Measurements from ENCODE around the gene DDN.

The DDN gene

DNA sequence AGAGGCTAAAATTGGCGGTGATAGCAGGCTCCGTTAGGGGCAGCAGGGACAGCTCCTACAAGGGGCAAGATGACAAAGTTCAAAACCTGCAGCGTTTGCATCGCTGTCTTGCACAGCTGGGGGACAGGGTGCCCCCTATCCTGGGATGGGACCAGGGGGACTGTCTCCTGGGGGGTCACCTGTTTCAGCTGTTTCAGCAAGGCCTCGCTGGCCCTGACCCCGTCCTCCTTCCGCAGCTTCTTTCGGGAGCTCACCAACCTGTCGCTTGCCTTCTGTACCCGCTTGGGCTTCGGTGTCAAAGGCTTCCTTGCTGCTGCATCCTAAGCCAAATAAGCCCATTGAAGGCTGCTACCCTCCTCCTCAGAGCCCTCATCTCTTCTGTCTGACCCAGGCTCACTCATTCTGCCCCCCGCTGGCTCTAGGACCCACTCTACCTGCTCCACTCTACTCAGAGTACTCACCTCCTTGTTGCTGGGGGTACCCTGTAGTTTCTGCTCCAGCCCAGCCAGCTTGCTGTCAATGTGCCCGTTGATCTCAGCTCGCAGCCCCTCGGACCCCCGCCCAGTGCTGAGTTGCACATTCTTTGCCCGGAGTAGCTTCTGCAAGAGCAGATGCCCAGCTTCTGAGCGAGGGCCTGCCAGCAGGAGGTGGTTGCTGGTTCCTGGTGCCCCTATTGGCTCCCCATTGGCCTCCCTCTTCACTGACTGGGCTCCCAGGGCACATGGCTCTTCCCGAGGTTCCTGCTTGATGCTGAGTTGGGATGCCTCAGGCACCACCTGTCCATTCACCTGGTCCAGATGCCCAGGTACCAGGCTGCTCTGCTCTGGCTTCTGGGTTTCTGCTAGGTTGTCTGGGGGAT lies 31.8 kb upstream of the DDN start:
- DNase-seq, result no peak

DNA sequence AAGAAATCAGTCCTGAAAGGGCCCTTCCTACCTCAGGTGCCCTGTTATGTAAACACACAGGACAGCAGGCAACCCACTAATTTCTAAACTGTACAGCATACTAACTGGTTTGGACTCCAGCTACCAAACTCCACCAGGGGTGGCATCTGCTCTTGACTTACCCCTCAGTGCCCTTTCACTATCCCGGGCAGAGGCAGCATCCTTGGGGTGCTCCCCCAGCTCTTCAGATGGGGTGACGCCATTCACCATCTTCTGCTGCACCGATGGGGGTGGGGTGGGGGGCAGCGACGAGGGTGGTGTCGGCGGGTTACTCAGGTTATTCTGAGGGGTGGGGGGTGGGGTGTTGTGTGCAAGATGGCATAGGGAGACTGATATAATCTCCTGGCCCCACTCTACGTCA lies 30.9 kb upstream of the DDN start:
- no peak for DNase-seq

DNA sequence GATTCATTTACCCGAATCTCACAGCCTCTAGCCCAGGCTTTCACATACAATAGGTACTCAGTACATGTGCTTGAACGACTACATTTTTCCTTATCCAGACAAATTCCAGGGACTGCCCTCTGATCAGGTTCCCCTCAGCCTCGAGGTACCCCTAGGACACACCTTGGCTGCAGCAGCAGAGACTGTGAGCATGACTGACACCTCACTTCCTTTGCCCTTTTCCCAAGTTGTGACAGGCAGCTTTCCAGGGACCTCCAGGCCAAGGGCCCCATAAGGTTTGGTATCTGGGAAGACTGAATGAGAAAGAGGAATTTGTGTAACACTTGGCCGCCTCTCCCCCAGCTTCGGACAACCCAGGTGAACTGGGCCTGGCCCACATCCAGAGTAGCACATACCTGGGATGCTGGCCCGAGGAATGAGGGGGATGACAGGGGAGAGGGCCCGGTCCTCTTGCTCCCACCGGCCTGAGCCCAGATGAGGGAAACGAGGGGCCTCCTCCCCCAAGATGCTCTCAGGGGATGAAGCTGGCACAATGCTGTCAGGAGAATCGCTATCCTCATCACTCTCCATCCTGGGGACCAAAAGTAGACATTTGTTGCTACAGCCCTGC lies 29.6 kb upstream of the DDN start:
- no peak for DNase-seq

DNA sequence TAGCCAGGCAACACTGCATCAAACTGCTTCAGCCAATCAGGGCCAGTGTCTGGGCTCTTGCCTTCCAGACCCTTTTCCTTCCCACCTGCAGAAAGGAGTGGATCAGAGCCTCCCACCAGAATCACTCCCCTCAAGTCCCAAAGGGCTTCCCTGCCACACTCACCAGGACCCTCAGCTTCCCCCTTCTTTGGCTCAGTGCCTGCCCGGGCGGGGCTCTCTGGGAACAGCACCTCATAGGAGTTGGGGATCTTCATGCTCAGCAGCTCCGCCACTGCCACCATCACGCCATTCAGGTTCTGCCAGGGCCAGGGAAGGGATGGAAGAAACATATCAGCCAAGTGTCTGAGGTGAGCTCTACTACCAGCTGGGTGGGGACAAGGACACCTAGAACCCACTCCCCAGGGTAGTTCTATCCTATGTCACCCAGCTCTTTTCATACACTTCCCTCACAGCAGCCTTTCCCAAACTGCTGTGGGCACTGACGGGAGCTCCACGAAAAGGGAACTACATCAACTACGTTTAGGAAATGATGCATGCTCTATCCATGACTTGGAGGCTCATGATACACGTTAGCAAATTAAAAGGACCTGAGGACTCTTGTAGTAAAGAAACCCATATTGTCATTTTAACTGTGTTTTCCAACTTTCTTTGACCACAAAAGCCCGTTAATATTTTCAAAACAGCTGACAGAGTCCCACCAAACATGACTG lies 28.8 kb upstream of the DDN start:
- DNase-seq, result no peak

GRCh38 chr12:49026678-49027480 lies 27.7 kb upstream of the DDN start:
- no peak for DNase-seq

DNA sequence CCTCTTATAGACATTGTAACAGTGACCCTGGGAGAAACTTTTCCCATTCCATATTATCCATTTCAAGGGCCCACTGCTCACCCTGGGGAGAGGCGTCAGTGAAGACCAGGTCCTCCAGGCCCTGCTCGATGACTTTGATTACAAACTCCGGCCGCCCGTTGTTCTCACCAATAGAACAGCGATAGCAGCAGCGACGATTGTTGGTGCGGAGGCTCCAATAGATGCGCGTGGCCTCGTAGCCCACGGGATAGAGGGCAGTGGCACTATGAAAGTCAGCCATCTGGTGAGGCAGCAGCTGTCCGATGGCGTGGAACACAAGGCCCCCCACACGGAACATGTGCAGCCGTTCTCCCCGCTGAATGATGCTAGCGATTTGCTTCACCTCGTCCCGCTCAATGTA lies 26.9 kb upstream of the DDN start:
- DNase-seq, result no peak

GRCh38 chr12:49025463-49025862 lies 26.3 kb upstream of the DDN start:
- no peak for DNase-seq

GRCh38 chr12:49024543-49024942 lies 25.4 kb upstream of the DDN start:
- DNase-seq, result no peak

- no peak for DNase-seq
Measured at GRCh38 chr12:49023812-49024211, 24.6 kb upstream of the DDN start.

DNA sequence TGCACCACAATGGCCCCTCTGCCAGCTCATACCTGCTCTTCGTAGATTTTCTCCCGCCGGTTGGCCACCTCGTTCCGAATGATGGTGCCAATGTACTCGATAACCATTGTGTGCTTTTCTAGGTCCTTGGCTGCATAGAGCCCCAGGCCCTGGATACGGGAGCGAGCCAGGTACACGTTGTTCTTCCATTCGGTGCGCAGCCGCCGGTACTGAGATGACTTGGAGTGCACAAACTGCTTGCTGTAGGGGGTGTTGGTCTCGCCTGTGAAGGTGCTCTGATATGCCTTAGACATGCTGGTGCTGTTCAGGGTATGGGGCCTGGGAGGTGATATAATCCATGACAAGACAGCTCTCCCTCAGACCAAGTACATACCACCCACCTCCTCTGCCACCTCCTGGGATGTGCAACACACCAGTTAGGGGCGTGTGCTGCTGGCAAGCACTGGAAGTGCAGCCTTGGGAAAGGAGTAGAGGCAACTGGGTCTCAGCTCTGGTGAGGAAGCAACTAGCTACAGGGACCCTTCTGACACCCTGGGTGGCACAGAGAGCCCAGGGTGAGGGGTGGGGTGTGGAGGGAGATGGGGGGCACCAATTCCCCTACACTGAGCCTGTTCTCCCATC lies 23.5 kb upstream of the DDN start:
- no peak for DNase-seq

- no peak for DNase-seq
Measured at GRCh38 chr12:49021292-49021915, 22.2 kb upstream of the DDN start.

GRCh38 chr12:49020441-49020840 lies 21.3 kb upstream of the DDN start:
- no peak for DNase-seq

DNA sequence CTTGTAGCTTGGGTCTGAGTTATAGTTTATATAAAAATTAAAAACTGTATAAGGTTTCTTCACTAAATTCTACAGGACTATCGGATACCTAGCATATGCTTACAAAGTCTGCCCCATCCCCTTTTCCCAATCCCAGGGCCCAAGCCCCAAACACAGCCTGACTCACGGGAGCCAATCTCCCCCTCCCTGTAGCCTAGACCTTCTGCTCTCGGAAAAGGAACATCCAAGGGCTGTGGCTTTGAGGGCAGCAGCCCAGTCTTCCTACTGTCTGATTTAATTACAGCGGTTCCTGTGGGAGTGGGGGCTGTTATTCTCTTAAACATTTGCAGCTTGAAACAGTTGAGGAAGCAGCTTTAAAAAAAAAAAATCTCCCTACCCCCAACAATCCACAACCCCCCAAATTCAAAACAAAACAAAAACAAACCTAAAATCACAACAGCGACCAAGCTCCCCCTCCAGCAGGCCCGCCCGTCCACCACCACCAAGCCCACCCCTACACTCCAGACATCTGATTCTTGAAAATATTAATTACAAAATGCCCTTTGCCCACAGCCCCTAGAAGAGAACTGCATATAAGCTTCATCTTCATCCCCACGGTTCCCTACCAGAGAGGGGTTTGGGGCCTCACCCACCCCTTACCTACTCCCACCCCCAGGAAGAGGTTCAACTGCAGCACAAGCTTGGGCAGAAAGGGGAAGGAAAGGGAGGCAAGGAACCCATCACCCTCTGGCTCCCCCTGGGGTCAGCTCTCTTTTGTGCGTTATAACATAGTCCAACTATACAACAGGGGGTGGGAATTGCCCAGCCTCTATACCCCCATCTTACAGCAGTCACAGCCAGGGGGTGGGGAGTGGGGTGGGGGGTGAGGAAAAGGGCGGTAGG lies 20.5 kb upstream of the DDN start:
- DNase-seq, result peak; percentile 63

DNA sequence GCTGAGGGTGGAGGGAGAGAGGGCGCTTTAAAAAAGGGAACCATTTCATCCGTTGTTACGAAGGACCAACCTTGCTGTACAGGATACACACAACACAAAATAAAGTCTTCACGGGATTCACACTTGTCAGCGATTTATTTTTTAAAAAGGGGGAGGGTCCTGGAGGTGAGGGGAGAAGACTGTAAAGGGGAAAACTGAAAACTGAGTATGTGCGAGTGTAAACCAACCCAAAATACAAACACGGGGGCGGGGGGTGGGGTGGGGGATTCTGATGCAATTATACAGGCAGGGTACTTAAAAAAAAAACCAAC lies 19.9 kb upstream of the DDN start:
- no peak for DNase-seq

GRCh38 chr12:49018261-49019119 lies 19.3 kb upstream of the DDN start, which contains the start of gene PRKAG1:
TSS of gene PRKAG1 (minus strand) at chr12:49018776. CDS start at chr12:49018740, 36 bp downstream.
- peak; percentile 99 for DNase-seq

GRCh38 chr12:49017891-49018260 lies 18.7 kb upstream of the DDN start:
- DNase-seq, result peak; percentile 55

DNA sequence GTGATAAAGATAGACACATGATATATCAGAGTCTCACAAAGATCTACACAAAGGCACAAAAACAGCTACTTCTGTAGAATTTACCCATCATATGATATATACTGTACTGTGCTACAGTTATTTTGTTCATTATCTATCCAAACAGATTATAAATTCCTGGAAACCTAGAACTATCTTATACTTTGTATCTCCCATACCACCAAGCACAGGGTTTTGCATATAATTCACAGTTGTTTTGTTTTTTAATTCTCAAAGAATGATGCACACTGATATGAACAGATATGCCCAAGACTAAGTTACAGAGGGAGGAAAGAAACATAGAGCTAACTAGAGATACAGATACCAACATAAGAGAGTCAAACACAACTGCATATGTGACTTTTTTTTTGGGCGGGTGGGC lies 16.0 kb upstream of the DDN start:
- DNase-seq, result no peak

GRCh38 chr12:49014547-49014946 lies 15.4 kb upstream of the DDN start:
- DNase-seq, result no peak

GRCh38 chr12:49013428-49013827 lies 14.3 kb upstream of the DDN start:
- no peak for DNase-seq

DNA sequence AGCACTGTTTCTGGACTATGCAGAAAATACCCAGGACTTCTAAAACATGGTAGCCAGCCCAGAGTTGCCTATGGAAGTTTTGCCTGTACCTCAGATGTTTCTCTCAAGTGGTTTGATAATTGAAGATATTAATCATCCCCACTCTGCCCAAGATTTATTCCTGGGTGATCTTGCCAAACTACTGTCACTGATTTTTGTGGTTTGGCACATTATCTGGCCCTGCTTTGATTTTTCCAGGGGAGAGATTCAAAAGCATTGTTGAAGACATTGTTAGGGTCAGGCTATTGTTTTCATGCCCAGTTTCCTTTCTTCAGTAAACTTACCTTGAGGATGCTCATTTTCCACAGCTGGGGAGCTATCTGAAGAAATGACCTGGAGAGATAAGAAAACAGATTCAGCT lies 13.6 kb upstream of the DDN start:
- no peak for DNase-seq

Data from NCI-H69 (cell line).